Kidney (tissue), 22 donors: ENCODE results near the gene CFAP52. TPM values are rescaled to one million over a fixed set of nuclear protein-coding genes. Genes with fewer than 3 reads are reported as not detected.
A peak's percentile ranks its signal among the peaks of the same experiment; 100 is the strongest.

Experiments
- DNase-seq, 5 donors: peaks; one replicate each; pipeline ENCODE4 v3.0.0-alpha.2; 2013 to 2020
- FAIRE-seq: peaks from 2 replicates; lab custom pipeline; 2012; peaks lifted over from hg19 to GRCh38; lab: Jason Lieb, UNC
- H3K27ac ChIP-seq, 2 donors: one replicate each; pipeline ENCODE4 v1.7.0; 2013; ENCODE audit warnings: low read depth in 2 of 2, low read length in 2 of 2, inconsistent platforms in 1 of 2
- H3K27me3 ChIP-seq: one replicate; pipeline ENCODE4 v1.7.1; 2013; ENCODE audit warnings: low read length, inconsistent platforms; ENCODE audit not compliant: control insufficient read depth, insufficient read depth
- H3K36me3 ChIP-seq, 3 donors: one replicate each; pipeline versions ENCODE4 v1.7.0 to v1.7.1; 2013; ENCODE audit warnings: low read length in 3 of 3, control low read depth in 1 of 3, inconsistent platforms in 1 of 3; ENCODE audit not compliant: insufficient read depth in 3 of 3, control insufficient read depth in 2 of 3
- H3K4me1 ChIP-seq, 3 donors: one replicate each; pipeline versions ENCODE4 v1.7.0 to v1.7.1; 2013; ENCODE audit warnings: low read length in 3 of 3, inconsistent platforms in 1 of 3, low read depth in 1 of 3; ENCODE audit not compliant: control insufficient read depth in 2 of 3, insufficient read depth in 2 of 3
- H3K4me3 ChIP-seq, 3 donors: one replicate each; pipeline versions ENCODE4 v1.7.0 to v1.8.1; 2013; ENCODE audit warnings: low read length in 3 of 3, control low read depth in 1 of 3, inconsistent platforms in 1 of 3
- H3K9ac ChIP-seq, 3 donors: one replicate each; pipeline versions ENCODE4 v1.7.0 to v1.7.1; 2013; ENCODE audit warnings: low read length in 3 of 3, control low read depth in 1 of 3, inconsistent platforms in 1 of 3
- H3K9me3 ChIP-seq, 3 donors: one replicate each; pipeline versions ENCODE4 v1.7.0 to v1.7.1; 2013; ENCODE audit warnings: low read length in 3 of 3, control low read depth in 1 of 3, inconsistent platforms in 1 of 3; ENCODE audit not compliant: control insufficient read depth in 2 of 3, insufficient read depth in 1 of 3
- intact Hi-C: fragments of 100-400 bp; cut with DNase I; formaldehyde crosslinking; loops from one replicate; pipeline ENCODE4 v1.11.1; 2022
- long read RNA-seq, 10 donors: library from polyadenylated mRNA in 1 of 10; unstranded in 1 of 10; transcript quantifications; one replicate each; pipeline ENCODE4 v2.0.0 and lab custom pipeline, GENCODE V29; 2021 to 2026
- polyA plus RNA-seq: library from polyadenylated mRNA; stranded (reverse); fragments of 350-450 nt; fragmentation: Illumina TruSeq; extraction: RNeasy Lipid Tissue Mini Kit (QIAGEN cat#74804); gene quantifications from one replicate; pipeline ENCODE4 v1.2.3, GENCODE V29; 2014; ENCODE audit warnings: low read depth, low replicate concordance; ENCODE audit not compliant: insufficient read depth
- total RNA-seq: library from RNA; stranded (reverse); fragmentation: NEBNext Ultra II Directional; extraction: Animal tissue kit (Norgen Biotek cat#: 25700); gene quantifications from one replicate; pipeline ENCODE4 v1.2.1, GENCODE V29; 2021
- TF ChIP-seq, protein P1 (sequence below): IDR thresholded peaks from 3 replicates; pipeline ENCODE4 v1.5.1; 2012; ENCODE audit warnings: mild to moderate bottlenecking, moderate library complexity, borderline replicate concordance; ENCODE audit not compliant: insufficient read depth; ENCODE audit errors: extremely low read depth
- donor health status: control.
- donor health status: control.
- donor health status: control.
- donor health status: control.
- donor health status: control.
- donor health status: DM: yes; HTN: yes; CAD: no.
- donor health status: Normal renal cell carcinoma (clear cell type).

CFAP52 gene, protein sequence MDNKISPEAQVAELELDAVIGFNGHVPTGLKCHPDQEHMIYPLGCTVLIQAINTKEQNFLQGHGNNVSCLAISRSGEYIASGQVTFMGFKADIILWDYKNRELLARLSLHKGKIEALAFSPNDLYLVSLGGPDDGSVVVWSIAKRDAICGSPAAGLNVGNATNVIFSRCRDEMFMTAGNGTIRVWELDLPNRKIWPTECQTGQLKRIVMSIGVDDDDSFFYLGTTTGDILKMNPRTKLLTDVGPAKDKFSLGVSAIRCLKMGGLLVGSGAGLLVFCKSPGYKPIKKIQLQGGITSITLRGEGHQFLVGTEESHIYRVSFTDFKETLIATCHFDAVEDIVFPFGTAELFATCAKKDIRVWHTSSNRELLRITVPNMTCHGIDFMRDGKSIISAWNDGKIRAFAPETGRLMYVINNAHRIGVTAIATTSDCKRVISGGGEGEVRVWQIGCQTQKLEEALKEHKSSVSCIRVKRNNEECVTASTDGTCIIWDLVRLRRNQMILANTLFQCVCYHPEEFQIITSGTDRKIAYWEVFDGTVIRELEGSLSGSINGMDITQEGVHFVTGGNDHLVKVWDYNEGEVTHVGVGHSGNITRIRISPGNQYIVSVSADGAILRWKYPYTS
- 1.7 TPM for total RNA-seq
- polyA plus RNA-seq = not detected
- long read RNA-seq, donor 1, partial matches to known transcripts = 0 of 1 reads
- long read RNA-seq, donor 1, other reads (novel, unspliced or antisense) = 0 of 1 reads
- long read RNA-seq, donor 2 = 0 reads
- long read RNA-seq, donor 3 = 0 reads
- long read RNA-seq, donor 4 = 0 reads
- long read RNA-seq, donor 5 = 0 reads
- long read RNA-seq, donor 6 = 0 reads
- long read RNA-seq, donor 7, partial matches to known transcripts = 0 of 1 reads
- long read RNA-seq, donor 7, other reads (novel, unspliced or antisense) = 1 of 1 reads
- long read RNA-seq, donor 8 = 0 reads
- long read RNA-seq, donor 9 = 0 reads
- long read RNA-seq, donor 10 = 0 reads

DNA sequence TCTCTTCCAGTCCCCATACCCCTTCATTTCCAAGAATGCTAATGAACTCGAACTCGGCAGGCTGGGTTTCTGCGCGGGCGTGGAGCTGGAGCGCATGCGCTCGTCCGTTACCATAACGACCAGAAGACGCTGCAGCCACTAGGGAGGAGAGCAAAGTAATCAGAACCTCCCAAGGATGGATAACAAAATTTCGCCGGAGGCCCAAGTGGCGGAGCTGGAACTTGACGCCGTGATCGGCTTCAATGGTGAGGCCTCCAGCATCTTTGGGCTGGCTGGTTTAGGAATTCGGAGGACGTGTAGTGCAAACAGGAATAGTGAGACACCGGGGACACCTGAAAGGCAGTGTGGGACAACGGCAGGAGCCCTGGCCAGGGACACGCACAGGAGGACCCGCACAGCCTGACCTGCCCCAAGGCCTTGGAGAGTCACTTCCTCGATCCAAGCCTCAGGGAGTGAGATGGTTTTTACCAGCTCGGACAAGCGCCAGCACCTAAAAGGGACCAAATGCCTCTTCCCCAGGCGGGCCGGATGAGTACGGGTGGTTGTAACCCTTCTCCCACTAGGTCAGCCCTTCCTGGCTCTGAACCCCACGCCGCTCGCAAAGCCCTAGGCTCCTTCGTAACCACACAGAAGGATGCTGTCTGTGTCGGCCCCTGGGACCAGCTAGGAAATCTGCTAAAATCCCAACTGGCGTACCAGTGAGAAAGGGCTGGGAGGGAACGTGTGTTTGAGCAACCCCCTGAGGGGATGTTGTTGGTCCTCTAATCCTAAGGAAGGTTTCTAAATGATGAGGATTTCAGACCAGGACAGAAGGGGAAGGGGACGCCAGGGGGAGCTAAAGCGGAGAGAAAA is at the start of gene CFAP52:
Gene CFAP52, plus strand, starts transcription at position 122 of the 852 bp plus-strand sequence. Its CDS starts 54 bp downstream, at position 176.
- Histone ChIP-seq H3K27ac (peak within 1 kb of the TSS in 1 of 2 donors; percentile 60), H3K9ac (peak within 1 kb of the TSS; percentile 77 to 88 (median 80)), H3K4me3 (peak within 1 kb of the TSS; percentile 86 to 96 (median 88)), H3K4me1 (peaks cover 0 to 8% (median 6%) of the 10 kb centered on the region in 3 donors), H3K9me3 (no peaks in the 10 kb centered on the region), H3K36me3 (no peaks in the 10 kb centered on the region), H3K27me3 (no peaks in the 10 kb centered on the region)
- FAIRE-seq (no peak), DNase-seq (peak; percentile 86 to 92 (median 91))
- intact Hi-C loops = no loop called here
- TF ChIP-seq, protein P1, sequence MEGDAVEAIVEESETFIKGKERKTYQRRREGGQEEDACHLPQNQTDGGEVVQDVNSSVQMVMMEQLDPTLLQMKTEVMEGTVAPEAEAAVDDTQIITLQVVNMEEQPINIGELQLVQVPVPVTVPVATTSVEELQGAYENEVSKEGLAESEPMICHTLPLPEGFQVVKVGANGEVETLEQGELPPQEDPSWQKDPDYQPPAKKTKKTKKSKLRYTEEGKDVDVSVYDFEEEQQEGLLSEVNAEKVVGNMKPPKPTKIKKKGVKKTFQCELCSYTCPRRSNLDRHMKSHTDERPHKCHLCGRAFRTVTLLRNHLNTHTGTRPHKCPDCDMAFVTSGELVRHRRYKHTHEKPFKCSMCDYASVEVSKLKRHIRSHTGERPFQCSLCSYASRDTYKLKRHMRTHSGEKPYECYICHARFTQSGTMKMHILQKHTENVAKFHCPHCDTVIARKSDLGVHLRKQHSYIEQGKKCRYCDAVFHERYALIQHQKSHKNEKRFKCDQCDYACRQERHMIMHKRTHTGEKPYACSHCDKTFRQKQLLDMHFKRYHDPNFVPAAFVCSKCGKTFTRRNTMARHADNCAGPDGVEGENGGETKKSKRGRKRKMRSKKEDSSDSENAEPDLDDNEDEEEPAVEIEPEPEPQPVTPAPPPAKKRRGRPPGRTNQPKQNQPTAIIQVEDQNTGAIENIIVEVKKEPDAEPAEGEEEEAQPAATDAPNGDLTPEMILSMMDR = peak; percentile 59

DNA sequence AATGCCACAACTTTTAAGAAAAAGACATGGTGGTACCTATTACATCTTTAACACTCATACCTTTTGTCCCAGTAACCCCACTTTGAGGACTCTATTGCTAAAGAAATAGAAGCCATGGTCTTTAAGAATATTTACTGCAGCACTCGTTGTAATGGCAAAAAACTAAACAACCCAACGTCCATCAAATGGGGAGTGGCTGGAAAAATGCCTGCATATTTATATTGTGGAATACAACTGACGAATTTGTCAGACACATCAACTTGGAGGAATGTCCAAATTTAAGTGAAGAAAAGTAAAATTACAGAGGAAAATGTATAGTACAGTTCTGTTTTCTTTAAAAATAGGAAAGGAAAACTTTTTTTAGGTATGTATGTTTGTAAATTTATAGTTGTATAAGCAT is 48.7 kb upstream of the CFAP52 start:
- DNase-seq (no peak), FAIRE-seq (no peak)
- Histone ChIP-seq H3K4me3 (no peak overlapping the region), H3K27me3 (no peaks in the 10 kb centered on the region), H3K9me3 (no peaks in the 10 kb centered on the region), H3K9ac (no peak overlapping the region), H3K27ac (no peak overlapping the region), H3K36me3 (no peaks in the 10 kb centered on the region), H3K4me1 (no peaks in the 10 kb centered on the region)
- intact Hi-C loops = loop anchor here (10.0 kb wide), 1 partner anchor 543 kb away; no protein-coding TSS in a partner anchor
- TF ChIP-seq, protein P1 = no peak

DNA sequence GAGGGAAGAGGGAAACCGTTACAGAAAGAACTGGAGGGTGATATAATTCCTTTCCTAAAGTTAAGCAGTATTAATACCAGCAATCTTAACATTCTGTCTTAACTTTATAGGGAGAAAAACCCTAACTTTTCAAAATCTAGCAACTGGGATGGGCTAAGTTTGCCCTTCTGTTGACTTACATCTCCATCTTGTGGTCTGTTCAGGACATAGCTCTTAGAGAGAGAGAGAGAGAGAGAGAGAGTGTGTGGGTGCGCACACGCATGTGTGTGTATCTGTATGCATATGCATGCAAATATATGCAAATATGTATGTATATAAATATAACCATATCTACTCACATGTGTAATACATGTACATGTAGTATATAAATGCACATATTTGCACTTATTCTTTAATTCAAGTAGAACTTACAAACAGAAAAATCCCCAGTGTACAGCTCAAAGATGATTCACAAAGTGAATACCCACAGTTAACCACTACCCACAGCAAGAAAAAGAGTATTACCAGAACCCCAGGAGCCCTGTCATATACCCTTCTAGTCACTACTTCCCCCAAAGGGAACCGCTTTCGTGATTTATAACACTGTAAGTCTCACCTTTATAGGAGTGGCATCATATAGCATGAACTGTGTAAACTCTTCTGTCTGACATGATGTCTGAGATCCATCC is 47.3 kb upstream of the CFAP52 start:
- H3K9me3 ChIP-seq = no peaks in the 10 kb centered on the region
- FAIRE-seq (no peak), DNase-seq (peak in 1 of 5 donors; percentile 42)
- H3K9ac ChIP-seq = no peak overlapping the region
- H3K27me3 ChIP-seq = no peaks in the 10 kb centered on the region
- no peak overlapping the region for H3K27ac ChIP-seq
- TF ChIP-seq, protein P1 = peak; percentile 17
- no peaks in the 10 kb centered on the region for H3K36me3 ChIP-seq
- H3K4me3 ChIP-seq = no peak overlapping the region
- no peaks in the 10 kb centered on the region for H3K4me1 ChIP-seq
- intact Hi-C loops = loop anchor here (10.0 kb wide), 1 partner anchor 544 kb away; no protein-coding TSS in a partner anchor
